ENCODE data around the gene CAPN12.

Gene CAPN12

DNA sequence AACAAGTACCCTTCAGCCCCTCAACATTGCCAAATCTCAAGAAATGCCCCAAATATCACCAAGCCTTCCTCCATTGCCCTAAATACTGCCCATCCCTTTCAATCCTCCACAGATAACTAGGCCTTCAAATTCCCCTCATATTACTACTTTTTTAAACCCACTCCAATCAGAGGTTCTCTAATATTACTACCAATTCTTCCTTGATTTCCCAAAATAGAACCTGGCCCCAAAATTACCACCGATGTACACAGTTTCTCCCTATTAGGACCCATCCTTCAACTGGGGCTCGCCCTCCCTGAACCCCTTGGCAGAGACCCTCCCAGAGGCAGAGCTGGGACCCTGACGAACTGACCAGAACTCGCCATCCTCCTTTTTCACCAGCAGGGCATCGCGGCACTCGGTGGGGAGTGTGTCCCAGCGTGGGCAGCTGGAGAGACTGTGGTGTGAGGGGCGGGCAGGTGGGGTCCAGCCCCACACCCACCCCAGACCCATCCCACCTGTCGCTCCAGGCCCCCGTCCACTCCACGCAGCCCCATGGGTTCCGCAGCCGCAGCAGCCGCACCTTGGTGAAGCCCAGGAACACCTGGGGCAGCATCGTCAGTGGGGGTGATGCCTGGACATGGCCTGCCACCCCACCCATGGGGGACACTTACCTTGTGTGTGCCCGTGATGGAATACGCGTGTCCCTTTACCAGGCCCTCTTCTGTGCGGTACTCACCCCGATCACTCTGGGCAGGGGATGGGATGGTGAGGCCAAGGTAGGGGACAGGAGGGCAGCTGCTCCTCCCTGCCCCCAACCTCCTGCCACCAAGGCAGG lies 6.1 kb downstream of the CAPN12 start:
- H3K36me3 ChIP-seq (ENCODE audit: control insufficient read depth, insufficient read depth, low read length), result no peaks in the 10 kb centered on the region
- peaks cover 3% of the 10 kb centered on the region for H3K4me1 ChIP-seq
- H3K4me2 ChIP-seq (ENCODE audit: low read length), result no peak overlapping the region
- no peak overlapping the region for H3K4me3 ChIP-seq (ENCODE audit: low read depth, low read length)
- H3K27me3 ChIP-seq (ENCODE audit: control insufficient read depth, insufficient read depth, low read length), result no peaks in the 10 kb centered on the region
- H2AFZ ChIP-seq, result no peak overlapping the region
- no peaks in the 10 kb centered on the region for H3K9me3 ChIP-seq (ENCODE audit: control insufficient read depth, low read length)
- H3K79me2 ChIP-seq, result no peaks in the 10 kb centered on the region
- TF ChIP-seq CTCF (IDR thresholded peaks at IDR 0.05), result no peak
- H3K27ac ChIP-seq, result no peak overlapping the region
- H3K9ac ChIP-seq, result no peak overlapping the region

GRCh38 chr19:38737281-38737865 lies 6.9 kb downstream of the CAPN12 start:
- Histone ChIP-seq H2AFZ (no peak overlapping the region), H3K9me3 (ENCODE audit: control insufficient read depth, low read length) (no peaks in the 10 kb centered on the region), H3K27ac (no peak overlapping the region), H3K4me1 (peaks cover 7% of the 10 kb centered on the region), H3K27me3 (ENCODE audit: control insufficient read depth, insufficient read depth, low read length) (no peaks in the 10 kb centered on the region), H3K9ac (no peak overlapping the region), H3K4me2 (ENCODE audit: low read length) (no peak overlapping the region), H3K36me3 (ENCODE audit: control insufficient read depth, insufficient read depth, low read length) (no peaks in the 10 kb centered on the region), H3K4me3 (ENCODE audit: low read depth, low read length) (no peak overlapping the region), H3K79me2 (no peaks in the 10 kb centered on the region)
- TF ChIP-seq CTCF (IDR thresholded peaks at IDR 0.05), result no peak

GRCh38 chr19:38736413-38737280 lies 7.6 kb downstream of the CAPN12 start:
- Histone ChIP-seq H3K4me3 (ENCODE audit: low read depth, low read length) (no peak overlapping the region), H3K27ac (no peak overlapping the region), H3K9ac (no peak overlapping the region), H3K79me2 (no peaks in the 10 kb centered on the region), H3K9me3 (ENCODE audit: control insufficient read depth, low read length) (no peaks in the 10 kb centered on the region), H3K4me1 (peaks cover 7% of the 10 kb centered on the region), H3K36me3 (ENCODE audit: control insufficient read depth, insufficient read depth, low read length) (no peaks in the 10 kb centered on the region), H2AFZ (peak overlapping the region; percentile 79), H3K4me2 (ENCODE audit: low read length) (peak overlapping the region; percentile 55), H3K27me3 (ENCODE audit: control insufficient read depth, insufficient read depth, low read length) (no peaks in the 10 kb centered on the region)
- TF ChIP-seq CTCF (IDR thresholded peaks at IDR 0.05), result no peak

DNA sequence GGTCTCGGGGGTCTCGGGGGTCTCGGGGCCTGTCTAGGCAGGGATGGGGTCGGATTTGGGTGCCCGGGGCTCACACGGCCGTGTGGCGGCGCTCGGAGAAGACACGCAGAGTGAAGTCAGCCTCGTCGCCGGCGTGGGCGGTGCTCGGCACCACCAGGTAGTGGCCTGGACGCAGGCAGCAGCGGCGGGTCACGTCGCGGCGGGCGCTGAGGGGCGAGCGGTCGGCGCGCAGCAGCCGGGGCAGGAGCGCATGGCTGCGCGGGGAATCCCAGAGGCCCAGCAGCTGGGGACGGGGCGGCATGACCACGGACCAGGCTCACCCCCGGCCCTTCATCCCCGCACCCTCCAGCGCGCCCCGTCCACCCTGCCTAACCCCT lies 8.2 kb downstream of the CAPN12 start:
- no peak for TF ChIP-seq CTCF (IDR thresholded peaks at IDR 0.05)
- Histone ChIP-seq H3K36me3 (ENCODE audit: control insufficient read depth, insufficient read depth, low read length) (no peaks in the 10 kb centered on the region), H3K4me2 (ENCODE audit: low read length) (peak overlapping the region; percentile 55), H3K9me3 (ENCODE audit: control insufficient read depth, low read length) (no peaks in the 10 kb centered on the region), H3K27ac (no peak overlapping the region), H3K4me1 (peaks cover 7% of the 10 kb centered on the region), H3K79me2 (no peaks in the 10 kb centered on the region), H2AFZ (peak overlapping the region; percentile 79), H3K27me3 (ENCODE audit: control insufficient read depth, insufficient read depth, low read length) (no peaks in the 10 kb centered on the region), H3K9ac (no peak overlapping the region), H3K4me3 (ENCODE audit: low read depth, low read length) (peak overlapping the region; percentile 27)
